ENCODE results near the gene CLIC3.

DNA sequence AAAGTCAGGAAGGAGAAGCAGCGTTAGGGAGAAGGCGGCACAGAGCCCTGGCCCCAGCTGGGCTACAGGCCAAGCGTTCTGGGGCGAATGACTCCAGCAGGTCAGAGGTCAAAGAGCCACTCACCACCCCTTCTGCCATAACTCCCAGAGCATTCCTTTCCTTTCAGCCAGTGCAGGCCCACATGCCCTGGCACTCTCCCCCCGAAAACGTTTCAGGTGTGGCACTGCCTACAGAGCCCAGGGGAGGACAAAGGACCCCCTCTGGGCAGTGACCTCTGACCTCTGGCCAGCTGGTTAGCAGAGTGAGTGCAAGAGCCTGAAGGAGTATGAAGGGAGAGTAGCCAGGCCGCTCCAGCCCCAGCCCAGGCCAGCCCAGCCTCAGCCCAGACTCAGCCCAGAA, 26.8 kb upstream of the CLIC3 start:
- TF ChIP-seq POLR2A (IDR thresholded peaks at IDR 0.05), result no peak
- TF ChIP-seq, protein P1, sequence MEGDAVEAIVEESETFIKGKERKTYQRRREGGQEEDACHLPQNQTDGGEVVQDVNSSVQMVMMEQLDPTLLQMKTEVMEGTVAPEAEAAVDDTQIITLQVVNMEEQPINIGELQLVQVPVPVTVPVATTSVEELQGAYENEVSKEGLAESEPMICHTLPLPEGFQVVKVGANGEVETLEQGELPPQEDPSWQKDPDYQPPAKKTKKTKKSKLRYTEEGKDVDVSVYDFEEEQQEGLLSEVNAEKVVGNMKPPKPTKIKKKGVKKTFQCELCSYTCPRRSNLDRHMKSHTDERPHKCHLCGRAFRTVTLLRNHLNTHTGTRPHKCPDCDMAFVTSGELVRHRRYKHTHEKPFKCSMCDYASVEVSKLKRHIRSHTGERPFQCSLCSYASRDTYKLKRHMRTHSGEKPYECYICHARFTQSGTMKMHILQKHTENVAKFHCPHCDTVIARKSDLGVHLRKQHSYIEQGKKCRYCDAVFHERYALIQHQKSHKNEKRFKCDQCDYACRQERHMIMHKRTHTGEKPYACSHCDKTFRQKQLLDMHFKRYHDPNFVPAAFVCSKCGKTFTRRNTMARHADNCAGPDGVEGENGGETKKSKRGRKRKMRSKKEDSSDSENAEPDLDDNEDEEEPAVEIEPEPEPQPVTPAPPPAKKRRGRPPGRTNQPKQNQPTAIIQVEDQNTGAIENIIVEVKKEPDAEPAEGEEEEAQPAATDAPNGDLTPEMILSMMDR (IDR thresholded peaks at IDR 0.05), result no peak
